GM12875 (cell line): Measurements from ENCODE around the gene DRAXIN.

Source experiments
- H3K4me3 ChIP-seq: one replicate; pipeline ENCODE4 v1.5.1; 2011; ENCODE audit warnings: low read depth, low read length, control low read depth
- TF ChIP-seq, protein P1 (sequence below): IDR thresholded peaks from 2 replicates; pipeline ENCODE4 v1.5.1; 2011; ENCODE audit warnings: low read depth, mild to moderate bottlenecking, control low read depth, inconsistent platforms, low read length, moderate library complexity, borderline replicate concordance; ENCODE audit not compliant: insufficient read depth

DRAXIN gene

DNA sequence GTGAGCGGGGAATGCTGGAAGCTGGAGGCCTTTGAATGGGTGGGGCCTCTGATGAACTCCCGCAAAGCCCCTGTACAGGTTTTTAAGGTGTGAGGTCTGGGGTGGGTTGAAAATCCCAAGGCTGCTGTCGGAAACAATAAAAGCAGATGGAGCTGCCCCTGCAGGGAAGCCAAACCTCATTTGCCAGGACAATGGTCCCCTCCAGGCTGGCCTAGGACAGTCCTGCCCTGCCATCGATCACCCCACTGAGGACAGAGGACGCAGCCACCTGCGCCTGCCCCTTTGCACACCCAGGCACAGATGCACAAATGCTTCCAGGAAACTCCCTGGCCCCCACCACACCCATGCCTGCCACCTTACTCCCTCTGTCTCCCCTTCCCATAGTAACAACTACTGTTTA lies 4.4 kb downstream of the DRAXIN start:
- TF ChIP-seq, protein P1, sequence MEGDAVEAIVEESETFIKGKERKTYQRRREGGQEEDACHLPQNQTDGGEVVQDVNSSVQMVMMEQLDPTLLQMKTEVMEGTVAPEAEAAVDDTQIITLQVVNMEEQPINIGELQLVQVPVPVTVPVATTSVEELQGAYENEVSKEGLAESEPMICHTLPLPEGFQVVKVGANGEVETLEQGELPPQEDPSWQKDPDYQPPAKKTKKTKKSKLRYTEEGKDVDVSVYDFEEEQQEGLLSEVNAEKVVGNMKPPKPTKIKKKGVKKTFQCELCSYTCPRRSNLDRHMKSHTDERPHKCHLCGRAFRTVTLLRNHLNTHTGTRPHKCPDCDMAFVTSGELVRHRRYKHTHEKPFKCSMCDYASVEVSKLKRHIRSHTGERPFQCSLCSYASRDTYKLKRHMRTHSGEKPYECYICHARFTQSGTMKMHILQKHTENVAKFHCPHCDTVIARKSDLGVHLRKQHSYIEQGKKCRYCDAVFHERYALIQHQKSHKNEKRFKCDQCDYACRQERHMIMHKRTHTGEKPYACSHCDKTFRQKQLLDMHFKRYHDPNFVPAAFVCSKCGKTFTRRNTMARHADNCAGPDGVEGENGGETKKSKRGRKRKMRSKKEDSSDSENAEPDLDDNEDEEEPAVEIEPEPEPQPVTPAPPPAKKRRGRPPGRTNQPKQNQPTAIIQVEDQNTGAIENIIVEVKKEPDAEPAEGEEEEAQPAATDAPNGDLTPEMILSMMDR, result no peak
- no peak overlapping the region for H3K4me3 ChIP-seq

- H3K4me3 ChIP-seq, result no peak overlapping the region
- TF ChIP-seq, protein P1, result no peak
These were observed 5.8 kb downstream of the DRAXIN start for GRCh38 chr1:11697188-11697892.

DNA sequence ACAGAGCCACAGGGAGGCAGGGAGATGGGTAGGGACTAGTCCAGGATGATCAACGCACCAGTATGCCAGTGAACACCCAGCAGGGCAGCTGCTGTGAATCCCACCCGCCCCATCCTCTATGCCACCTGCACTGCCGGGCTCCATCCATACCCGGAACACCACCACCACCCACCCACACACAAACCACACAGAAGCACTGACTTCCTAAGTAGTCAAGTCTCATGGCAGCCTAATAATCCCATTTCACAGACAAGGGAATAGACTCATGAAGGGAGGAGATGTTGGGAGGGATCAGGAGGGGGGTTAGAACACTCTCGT lies 6.3 kb downstream of the DRAXIN start:
- TF ChIP-seq, protein P1, result no peak
- H3K4me3 ChIP-seq, result no peak overlapping the region

GRCh38 chr1:11700601-11701467 lies 9.3 kb downstream of the DRAXIN start:
- H3K4me3 ChIP-seq, result no peak overlapping the region

DNA sequence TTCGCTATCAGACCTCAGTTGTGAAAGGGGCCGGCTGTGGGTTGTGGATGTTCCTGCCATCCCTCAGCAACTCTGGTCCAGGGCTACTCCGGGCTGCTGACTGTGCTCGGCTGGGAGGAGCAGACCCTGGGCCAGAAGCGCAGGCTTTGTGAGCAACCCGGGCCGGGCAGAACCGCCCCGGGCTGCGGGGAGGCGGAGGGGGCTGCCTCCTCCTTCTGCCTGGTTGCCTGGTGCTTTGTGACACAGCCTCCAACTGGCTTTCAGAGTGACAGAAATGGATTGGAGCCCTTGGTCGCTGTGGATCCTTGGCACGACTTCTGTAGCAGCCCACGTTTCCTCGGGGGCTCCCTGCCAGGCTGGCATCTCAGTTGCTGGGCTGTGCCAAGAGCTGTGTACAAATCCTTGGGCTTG lies 10.0 kb downstream of the DRAXIN start:
- no peak overlapping the region for H3K4me3 ChIP-seq
- TF ChIP-seq, protein P1, result no peak

More at GRCh38 chr1:11700601-11701467, 9.3 kb downstream of the DRAXIN start:
- TF ChIP-seq, protein P1, result no peak

DNA sequence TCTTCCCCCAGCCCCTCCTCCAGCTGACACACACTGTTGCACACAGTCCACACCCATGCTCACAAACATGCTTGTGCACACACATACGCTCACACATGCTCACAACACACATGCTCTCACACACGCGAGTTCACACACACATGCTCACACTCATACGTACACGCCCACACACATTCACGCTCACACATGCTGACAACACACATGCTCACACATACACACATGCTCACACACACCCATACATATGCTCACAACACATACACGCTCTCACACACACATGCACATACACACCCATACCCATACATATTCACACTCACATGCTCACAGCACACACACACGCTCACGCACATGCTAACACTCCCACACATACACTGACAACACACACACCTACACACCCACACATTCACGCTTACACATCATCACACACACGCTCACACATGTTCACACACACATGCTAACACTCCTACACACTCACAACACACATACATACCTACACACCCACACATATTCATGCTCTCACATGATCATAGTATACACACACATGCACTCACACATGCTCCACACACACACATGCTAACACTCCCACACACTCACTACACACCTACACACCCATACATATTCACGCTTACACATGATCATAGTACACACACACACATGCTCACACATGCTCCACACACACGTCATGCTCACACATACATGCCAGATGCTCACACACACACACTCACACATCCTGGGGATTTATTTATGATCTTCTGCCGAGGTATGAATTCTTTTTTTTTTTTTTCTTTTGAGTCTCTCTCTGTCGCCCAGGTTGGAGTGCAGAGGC lies 10.7 kb downstream of the DRAXIN start:
- H3K4me3 ChIP-seq, result no peak overlapping the region
- TF ChIP-seq, protein P1, result no peak
